GM21515 (cell line): Measurements from ENCODE around the gene C18orf63.
"Not testable (repeated sequence)": the region's sequence is repeated elsewhere in the genome, so short reads cannot be mapped to it uniquely, and the experiment has no call there.

Experiments
- ATAC-seq: cut with Tn5 transposase; IDR thresholded peaks from one replicate; pipeline ENCODE4 v1.9.1; 2021; ENCODE audit not compliant: unreplicated experiment

C18orf63 gene

DNA sequence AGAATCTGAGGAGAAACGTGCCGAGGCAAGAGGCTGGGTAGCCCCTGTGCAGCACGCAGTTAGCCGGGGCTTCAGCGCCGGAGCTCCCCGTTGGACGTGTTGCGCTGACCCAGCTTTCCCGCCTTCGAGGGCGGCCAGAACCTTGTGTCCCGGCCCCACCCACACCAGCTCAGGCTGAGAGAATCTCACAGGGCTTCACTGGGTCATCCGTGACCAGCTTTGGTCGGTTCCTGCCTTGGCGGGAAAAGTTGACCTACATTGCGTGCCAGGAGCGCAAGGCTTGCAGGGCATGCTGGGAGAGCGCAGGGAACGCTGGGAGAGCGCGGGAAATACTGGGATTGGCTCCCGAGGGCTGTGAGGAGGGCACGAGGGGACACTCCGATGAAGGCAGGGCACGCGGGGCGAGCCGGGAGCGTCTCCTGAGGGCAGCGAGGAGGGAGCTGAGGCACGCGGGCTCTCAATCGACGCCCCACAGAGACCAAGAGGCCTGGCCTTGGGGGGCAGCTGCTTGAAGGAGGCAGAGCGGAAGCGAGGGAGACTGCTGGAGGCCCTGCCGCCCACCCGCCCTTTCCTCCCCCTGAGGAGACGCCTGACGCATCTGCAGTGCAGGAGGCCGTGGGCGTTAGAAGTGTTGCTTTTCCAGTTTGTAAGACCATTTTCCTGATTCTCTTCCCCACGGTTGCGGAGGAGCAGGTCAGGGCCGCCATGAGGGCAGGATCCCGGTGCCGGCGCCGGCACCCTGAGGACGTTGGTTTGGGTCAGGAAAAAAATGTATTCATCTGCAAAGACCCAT, at the start of gene C18orf63:
Gene C18orf63, plus strand, starts transcription at position 376 of the 793 bp plus-strand sequence. CDS start 2,027 bp downstream, outside the sequence.
- no peak for ATAC-seq

DNA sequence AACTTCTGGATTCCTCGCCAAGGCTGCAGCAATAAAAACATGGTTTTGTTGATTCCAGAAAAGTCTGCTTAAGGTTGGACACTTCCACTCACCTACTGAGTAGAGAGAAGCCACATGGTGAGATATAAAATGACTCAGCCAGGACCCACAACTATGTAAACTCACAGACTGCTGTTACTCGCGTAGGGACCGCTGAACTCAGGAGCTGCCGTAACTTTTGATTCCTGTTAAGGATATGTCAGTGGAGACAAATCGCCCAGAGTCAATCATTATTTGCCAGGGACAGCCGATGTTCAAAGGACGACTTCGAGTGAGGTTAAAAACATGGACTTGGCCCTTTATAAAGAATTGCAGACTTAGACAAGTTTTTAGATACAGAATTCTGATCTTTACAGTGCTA, 49.5 kb upstream of the C18orf63 start:
- ATAC-seq = no peak

DNA sequence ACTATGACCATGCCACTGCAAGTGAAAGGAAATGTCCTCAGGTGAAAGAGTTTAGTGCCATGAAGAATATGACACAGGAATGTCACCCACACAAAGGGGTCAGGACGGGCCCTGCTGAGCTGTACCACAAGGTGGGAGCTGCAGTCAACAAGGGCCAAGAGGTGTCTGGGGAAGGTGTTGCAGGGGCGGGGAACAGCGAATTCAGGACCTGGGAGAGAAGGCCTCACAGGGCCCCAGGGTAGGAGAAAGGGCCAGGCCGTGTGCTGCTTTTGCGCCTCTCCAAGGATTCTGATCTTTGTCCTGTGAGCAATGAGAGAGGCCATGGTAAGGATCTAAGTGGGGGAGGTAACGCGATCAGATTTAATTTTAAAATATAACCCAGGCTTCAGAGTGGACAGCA, 47.5 kb upstream of the C18orf63 start:
- ATAC-seq = no peak

- ATAC-seq = no peak
These were observed 46.6 kb upstream of the C18orf63 start for GRCh38 chr18:74268933-74269620.

GRCh38 chr18:74271635-74272034, 44.0 kb upstream of the C18orf63 start:
- ATAC-seq = no peak

DNA sequence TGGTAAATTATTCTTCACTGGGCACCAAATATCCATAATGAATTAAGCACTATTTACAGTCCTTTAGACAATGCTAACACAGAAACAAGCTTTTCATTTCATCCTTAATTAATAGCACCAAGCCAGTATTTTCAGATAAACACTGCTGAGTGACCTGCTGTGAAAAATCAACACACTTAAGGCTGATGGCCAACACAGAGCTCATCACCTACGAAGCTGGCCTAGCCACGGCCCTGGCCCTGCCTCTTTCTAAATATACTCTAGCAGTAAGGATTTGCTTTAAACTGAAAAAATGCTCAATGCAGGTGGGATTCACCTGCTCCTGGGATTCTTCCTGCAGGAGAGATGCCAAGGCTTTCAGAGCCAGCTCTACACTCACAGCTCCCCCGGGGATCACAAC, 42.2 kb upstream of the C18orf63 start:
- ATAC-seq = no peak

- ATAC-seq = no peak
These were observed 40.9 kb upstream of the C18orf63 start for GRCh38 chr18:74274700-74275099.

DNA sequence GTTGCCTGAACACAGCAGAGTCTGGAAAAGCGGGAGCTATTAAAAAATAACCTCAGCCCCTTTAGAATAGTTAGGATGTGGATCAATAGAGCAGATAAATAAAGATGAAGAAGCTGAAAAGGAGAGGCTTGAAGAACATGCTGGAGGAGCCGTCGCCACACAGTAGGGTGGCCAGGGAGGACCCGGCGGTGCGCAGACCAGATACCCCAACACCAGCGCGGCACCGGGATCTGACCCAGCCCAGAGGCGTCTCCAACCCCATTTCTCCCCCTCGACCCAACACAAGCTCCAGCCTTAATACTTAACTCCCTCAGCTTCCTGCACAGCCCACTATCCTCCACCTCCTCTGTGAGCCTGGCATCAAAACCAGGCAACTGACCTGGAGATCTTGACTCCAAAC, 39.9 kb upstream of the C18orf63 start:
- ATAC-seq = no peak

DNA sequence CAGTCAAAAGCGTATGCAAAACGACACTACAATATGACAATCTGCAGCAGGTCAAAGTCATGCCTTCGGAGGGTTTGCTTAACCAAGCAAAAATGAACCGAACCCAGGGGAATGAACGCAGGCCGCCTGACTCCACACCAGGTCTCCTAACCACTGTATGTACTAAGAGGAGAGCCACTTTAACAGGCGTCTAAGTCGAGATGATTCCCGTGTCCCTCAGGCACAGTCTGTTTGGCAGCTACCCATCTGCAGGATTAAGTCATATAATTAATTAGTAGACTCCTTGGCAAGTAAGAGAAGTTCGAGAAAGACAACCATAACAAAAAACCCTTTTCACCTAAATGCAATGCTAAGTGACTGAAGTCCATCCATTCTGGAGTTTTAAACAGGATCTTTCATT, 39.0 kb upstream of the C18orf63 start:
- ATAC-seq = no peak

DNA sequence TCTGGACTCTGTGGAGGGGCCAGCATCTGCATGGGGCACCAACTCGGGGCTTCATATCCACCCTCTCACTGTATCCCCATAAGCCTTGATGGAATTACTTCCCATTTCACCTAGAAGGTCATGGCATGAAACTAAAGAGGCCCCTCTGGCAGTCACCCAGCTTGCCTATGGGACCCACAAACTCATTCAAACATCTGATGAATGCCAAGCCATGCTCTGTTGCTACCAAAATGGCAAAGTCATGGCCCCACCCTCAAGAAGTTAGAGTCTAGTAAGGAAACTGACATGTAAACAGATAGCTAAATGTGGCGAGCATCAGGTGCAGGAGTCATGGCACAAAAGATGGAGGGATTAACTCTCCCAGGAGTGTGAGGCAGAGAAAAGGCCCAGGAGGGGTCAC, 38.3 kb upstream of the C18orf63 start:
- no peak for ATAC-seq

DNA sequence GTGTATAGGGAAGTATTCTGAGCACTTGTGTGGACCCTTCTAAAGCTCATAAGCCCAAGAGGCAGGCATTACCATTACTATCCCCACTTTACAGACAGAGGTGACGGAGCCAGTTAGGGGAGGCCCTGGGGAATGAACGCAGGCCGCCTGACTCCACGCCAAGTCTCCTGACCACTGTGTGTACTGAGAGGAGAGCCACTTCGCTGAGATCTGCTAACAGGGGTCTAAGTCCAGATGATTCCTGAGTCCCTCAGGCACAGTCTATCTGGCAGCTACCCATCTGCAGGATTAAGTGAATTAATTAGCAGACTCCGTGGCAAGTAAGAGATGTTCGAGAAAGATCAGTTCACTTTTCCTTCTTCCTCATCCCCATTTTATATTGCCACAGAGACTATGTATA, 37.6 kb upstream of the C18orf63 start:
- no peak for ATAC-seq

DNA sequence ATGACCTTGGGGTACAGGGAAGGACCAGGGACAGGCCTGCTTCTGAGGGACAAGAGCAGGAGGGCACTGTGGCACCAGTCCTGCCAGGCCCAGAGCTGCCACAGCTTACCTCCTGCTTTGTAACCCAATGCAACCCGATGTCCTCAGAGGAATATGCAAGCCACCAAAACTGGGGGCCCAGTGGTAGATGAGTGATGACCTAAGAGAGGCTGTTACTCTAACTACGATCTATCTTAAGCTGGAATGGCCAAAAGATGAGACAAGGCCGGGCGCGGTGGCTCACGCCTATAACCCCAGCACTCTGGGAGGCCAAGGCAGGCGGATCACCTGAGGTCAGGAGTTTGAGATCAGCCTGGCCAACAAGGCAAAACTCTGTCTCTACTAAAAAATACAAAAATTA, 36.7 kb upstream of the C18orf63 start:
- no peak for ATAC-seq

DNA sequence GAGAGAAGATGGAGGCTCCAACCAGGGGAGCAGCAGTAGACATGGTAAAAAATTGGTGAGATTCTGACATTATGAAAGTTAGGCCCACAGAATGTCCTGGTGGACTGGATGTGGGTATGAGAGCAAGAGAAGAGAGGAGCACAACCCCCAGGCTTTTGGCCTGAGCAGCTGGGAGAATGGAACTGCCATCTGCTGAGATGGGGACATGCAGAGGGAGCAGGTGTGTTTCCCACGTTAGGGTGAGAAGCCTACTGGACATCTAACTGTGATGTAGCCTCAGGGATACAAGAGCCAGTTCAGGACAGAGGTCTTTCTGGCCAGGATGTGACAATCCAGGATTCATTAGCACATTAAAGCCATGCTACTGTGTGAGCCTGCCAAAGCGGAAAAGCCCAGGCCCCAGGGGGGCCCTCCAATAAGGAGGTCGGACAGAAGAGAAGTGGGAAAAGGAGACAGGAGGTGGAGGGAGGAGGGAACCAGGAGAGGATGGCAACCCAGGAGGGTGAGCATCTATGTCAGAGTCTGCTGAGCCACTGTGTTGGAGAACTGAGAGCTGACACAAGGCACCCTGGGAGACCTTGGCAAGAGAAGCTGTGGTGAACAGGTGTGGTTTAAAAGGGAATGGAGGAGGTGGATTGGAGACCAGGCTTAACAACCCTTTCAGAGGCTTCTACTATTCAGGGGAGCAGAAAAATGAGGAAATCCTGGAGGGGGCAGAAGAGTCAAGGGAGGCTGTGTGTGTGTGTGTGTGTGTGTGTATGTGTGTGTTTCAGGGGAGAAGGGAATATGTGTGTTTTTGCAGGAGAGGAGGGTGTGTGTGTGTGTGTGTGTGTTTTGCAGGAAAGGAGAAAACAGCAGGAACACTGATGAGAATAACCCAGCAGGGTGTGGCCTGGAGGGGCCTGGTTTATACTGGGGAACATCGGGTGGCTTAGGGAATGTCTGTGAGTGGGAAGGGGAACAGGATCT, 34.3 kb upstream of the C18orf63 start:
- ATAC-seq = no peak

DNA sequence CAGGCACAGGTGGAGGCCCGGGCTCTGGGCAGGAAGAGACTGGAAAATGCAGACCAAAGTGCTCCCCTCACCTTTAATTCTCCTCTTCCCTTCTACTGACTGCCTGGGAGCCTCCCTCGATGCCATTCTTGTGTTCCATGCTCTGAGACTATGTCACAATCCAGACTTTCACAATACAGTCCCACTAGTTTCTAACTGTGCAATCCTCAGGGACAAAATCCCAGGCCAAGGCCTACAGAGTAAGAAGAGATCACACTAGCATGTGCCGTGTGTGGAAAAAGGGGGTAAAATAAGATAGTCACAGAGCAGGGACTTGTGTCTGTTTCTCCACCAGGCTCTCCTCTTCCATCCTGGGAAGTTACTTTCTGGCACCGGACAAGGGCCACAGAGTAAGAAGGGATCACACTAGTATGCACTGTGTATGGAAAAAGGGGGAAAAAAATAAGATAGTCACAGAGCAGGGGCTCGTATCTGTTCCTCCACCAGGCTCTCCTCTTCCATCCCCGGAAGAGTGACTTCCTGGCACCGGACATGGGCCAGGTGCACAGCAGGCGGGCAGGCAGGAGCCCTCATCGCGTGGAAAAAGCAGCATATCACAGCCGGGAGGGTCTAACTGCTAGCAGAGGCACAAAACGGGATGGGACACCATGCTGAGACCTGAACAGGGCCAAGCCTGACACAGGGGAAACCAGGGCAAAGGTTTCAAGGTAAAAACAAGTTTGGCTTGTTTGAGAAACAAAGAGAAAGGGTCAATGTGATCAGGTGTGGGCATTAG, 33.5 kb upstream of the C18orf63 start:
- ATAC-seq = no peak

GRCh38 chr18:74282755-74283554, 32.7 kb upstream of the C18orf63 start:
- ATAC-seq = no peak

- ATAC-seq = no peak
These were observed 32.0 kb upstream of the C18orf63 start for GRCh38 chr18:74283646-74284045.

DNA sequence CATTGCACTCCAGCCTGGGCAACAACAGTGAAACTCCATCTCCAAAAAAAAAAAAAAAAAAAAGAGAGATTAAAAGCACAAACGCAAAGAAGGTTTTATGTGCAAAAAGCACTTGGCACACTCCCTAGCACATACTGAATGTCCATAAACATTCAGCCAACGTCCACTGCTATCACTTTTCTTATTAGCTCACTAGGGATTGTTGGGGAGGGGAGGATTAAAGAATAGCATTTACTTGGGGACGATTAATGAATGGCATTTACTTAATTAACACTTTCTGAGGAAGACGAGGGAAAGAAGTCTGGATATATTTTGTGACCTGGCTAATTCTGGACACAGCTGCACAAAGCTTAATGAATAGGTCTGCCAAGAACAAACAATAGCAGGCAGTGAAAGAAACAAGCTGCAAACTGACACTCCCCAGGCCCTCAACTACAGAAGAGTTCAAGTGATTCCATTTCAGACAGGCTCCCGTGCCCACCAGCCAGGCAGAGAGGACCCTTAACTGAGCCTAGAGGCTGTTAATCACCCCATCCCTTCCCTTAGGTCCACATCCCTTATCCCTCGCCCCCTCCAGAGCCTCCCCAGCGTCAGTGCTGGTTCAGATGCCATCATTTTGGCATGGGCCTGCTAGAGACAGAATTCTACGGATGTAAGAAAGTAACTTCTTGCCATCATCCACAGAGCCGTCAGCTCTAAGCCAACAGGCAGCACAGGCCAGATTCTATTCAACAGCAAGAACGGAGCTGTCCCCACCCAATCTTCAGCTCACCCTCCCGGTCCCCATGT, 31.3 kb upstream of the C18orf63 start:
- ATAC-seq = no peak

DNA sequence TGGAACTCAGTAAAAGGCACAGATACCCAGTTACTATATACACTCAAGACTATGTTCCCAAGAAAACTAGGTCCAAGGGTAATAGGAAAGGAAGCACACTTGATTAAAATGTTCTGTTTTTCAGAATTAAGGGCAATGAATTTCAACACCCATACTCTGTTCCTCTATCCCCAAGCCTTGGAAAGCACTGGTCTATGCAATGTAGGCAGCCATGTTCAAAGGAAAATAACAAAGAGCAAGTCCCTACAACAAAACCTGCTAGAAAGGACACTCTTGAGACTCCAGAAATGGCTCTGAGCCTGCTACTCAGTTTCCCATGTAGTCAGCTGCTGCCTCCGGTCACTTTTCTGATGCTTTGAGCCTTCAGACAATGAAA, 30.7 kb upstream of the C18orf63 start:
- ATAC-seq = no peak

GRCh38 chr18:74285583-74285982, 30.1 kb upstream of the C18orf63 start:
- ATAC-seq = not testable (repeated sequence)
